K562 (cell line): Measurements from ENCODE around the gene MAML1. TPM values are rescaled to one million over a fixed set of nuclear protein-coding genes. Genes with fewer than 3 reads are reported as not detected.

Source experiments
- ATAC-seq: fragments of 200-7000 bp; cut with Tn5 transposase; 3 replicates; pipeline ENCODE4 v1.9.1; 2020; ENCODE audit warnings: moderate library complexity
- BruUV-seq: library from RNA; stranded (reverse); fragments of 400-500 nt; replicated peaks from 2 replicates; lab custom pipeline; 2021; lab: Mats Ljungman, UMichigan
- CTCF ChIA-PET: fragments of 300-600 bp; formaldehyde crosslinking; extraction: SDS; loops from one replicate; lab custom pipeline; 2021; ENCODE audit warnings: low intra/inter-chr PET ratio; lab: Yijun Ruan, JAX
- POLR2A ChIA-PET: fragments of 300-600, 350-650 bp; sonication (Branson Sonifier 250); formaldehyde crosslinking; extraction: SDS; loops from one replicate; lab custom pipeline; 2021; ENCODE audit warnings: antibody characterized with exemption, inconsistent platforms; lab: Yijun Ruan, JAX
- DNase-seq, 4 experiments: peaks; one replicate each; pipeline versions ENCODE4 v3.0.0 to v3.0.0-alpha.2; 2011 to 2018; ENCODE audit warnings: low spot score in 3 of 4, mixed read lengths in 3 of 4; ENCODE audit errors: extremely low read depth in 1 of 4
- FAIRE-seq: peaks from 2 replicates; lab custom pipeline; 2011; peaks lifted over from hg19 to GRCh38; lab: Jason Lieb, UNC
- H2AFZ ChIP-seq: 2 replicates; pipeline ENCODE4 v1.6.0; 2011; ENCODE audit warnings: low read depth, low read length, control low read depth, inconsistent platforms
- H3K27ac ChIP-seq: fragments of 200-600 bp; 3 replicates; pipeline ENCODE4 v1.8.0; 2011; ENCODE audit warnings: low read depth, mild to moderate bottlenecking, control low read depth, inconsistent platforms, low read length, moderate library complexity, mixed read lengths; ENCODE audit errors: extremely low read depth
- H3K27me3 ChIP-seq, 2 experiments: fragments of 300-600 bp in 1 of 2; 2 replicates in 1 of 2; 3 replicates in 1 of 2; pipeline versions ENCODE4 v1.6.0 to v1.8.0; 2011; ENCODE audit warnings: inconsistent platforms in 2 of 2, low read length in 2 of 2, mild to moderate bottlenecking in 1 of 2, mixed read lengths in 1 of 2, moderate library complexity in 1 of 2; ENCODE audit not compliant: control insufficient read depth in 2 of 2, insufficient read depth in 2 of 2
- H3K36me3 ChIP-seq: fragments of 300-600 bp; 3 replicates; pipeline ENCODE4 v1.8.0; 2011; ENCODE audit warnings: mild to moderate bottlenecking, low read length, inconsistent platforms; ENCODE audit not compliant: control insufficient read depth, insufficient read depth
- H3K4me1 ChIP-seq, 2 experiments: fragments of 200-600 bp in 1 of 2; replicated peaks in 1 of 2; 2 replicates in 1 of 2; 3 replicates in 1 of 2; pipeline versions ENCODE4 v1.5.1 to v1.8.0; 2011; ENCODE audit warnings: inconsistent platforms in 2 of 2, low read length in 2 of 2, mild to moderate bottlenecking in 1 of 2, mixed read lengths in 1 of 2, moderate library complexity in 1 of 2; ENCODE audit not compliant: control insufficient read depth in 2 of 2, insufficient read depth in 2 of 2
- H3K4me2 ChIP-seq: 2 replicates; pipeline ENCODE4 v1.6.1; 2011; ENCODE audit warnings: low read length, control low read depth, inconsistent platforms, mixed read lengths; ENCODE audit not compliant: insufficient read depth
- H3K4me3 ChIP-seq: fragments of 200-600 bp; sonication (generic), shearing (Covaris generic); 2 replicates; pipeline ENCODE4 v1.5.1; 2016; ENCODE audit warnings: control low read depth, inconsistent platforms
- H3K79me2 ChIP-seq: fragments of 200-600 bp; 3 replicates; pipeline ENCODE4 v1.8.0; 2011; ENCODE audit warnings: low read length, inconsistent platforms; ENCODE audit not compliant: control insufficient read depth, insufficient read depth
- H3K9ac ChIP-seq, 2 experiments: 2 replicates each; pipeline versions ENCODE4 v1.6.0 to v1.6.1; 2011; ENCODE audit warnings: low read depth in 2 of 2, low read length in 2 of 2, control low read depth in 1 of 2, inconsistent platforms in 1 of 2, mild to moderate bottlenecking in 1 of 2, mixed read lengths in 1 of 2; ENCODE audit not compliant: insufficient read depth in 1 of 2
- H3K9me1 ChIP-seq: one replicate; pipeline ENCODE4 v1.6.0; 2011; ENCODE audit warnings: inconsistent platforms, mild to moderate bottlenecking, low read length, moderate library complexity; ENCODE audit not compliant: control insufficient read depth, insufficient read depth
- H3K9me3 ChIP-seq: replicated peaks from 2 replicates; pipeline ENCODE4 v1.5.1; 2011; ENCODE audit warnings: low read depth, low read length, inconsistent platforms; ENCODE audit not compliant: control insufficient read depth, insufficient read depth
- H4K20me1 ChIP-seq: replicated peaks from 2 replicates; pipeline ENCODE4 v1.6.1; 2011; ENCODE audit warnings: low read length, inconsistent platforms, mixed read lengths; ENCODE audit not compliant: control insufficient read depth, insufficient read depth
- BHLHE40 ChIP-seq: IDR thresholded peaks from 2 replicates; pipeline ENCODE4 v1.6.1; 2011; ENCODE audit warnings: low read length, improper control_type of control experiment
- COPS2 ChIP-seq: fragments of 450-650 bp; conservative IDR thresholded peaks from 2 replicates; pipeline ENCODE4 v1.6.1; 2016; ENCODE audit warnings: mild to moderate bottlenecking, moderate library complexity
- ELK1 ChIP-seq: sonication (generic); formaldehyde crosslinking; IDR thresholded peaks from 2 replicates; pipeline ENCODE4 v1.8.1; 2022; ENCODE audit warnings: missing genetic modification reagents
- ETS1 ChIP-seq: conservative IDR thresholded peaks from 2 replicates; pipeline ENCODE4 v1.6.1; 2011; ENCODE audit warnings: low read depth, mild to moderate bottlenecking, low read length; ENCODE audit not compliant: control insufficient read depth
- FOSL1 ChIP-seq: fragments of 200-800 bp; sonication (Bioruptor generic); conservative IDR thresholded peaks from 2 replicates; pipeline ENCODE4 v1.6.1; 2016; ENCODE audit warnings: missing genetic modification characterization, missing compliant biosample characterization
- GABPA ChIP-seq: fragments of 200-800 bp; sonication (Bioruptor generic); conservative IDR thresholded peaks from 2 replicates; pipeline ENCODE4 v1.6.1; 2016; ENCODE audit warnings: low read depth, missing genetic modification characterization, missing compliant biosample characterization
- HNRNPL ChIP-seq: fragments of 200-400 bp; formaldehyde crosslinking; IDR thresholded peaks from 2 replicates; pipeline ENCODE4 v1.6.1; 2017; ENCODE audit warnings: low read depth, mild to moderate bottlenecking, low read length
- MCM5 ChIP-seq: fragments of 450-650 bp; IDR thresholded peaks from 2 replicates; pipeline ENCODE4 v1.6.1; 2016; ENCODE audit warnings: low read depth
- MITF ChIP-seq: IDR thresholded peaks from 2 replicates; pipeline ENCODE4 v1.6.1; 2014; ENCODE audit warnings: antibody characterized with exemption
- MTA2 ChIP-seq: fragments of 450-650 bp; IDR thresholded peaks from 2 replicates; pipeline ENCODE4 v1.6.1; 2016; ENCODE audit warnings: low read depth
- NR2C1 ChIP-seq, 2 experiments: fragments of 450-650 bp; IDR thresholded peaks; 2 replicates each; pipeline ENCODE4 v1.6.1; 2017; ENCODE audit warnings: mild to moderate bottlenecking in 2 of 2, antibody characterized with exemption in 1 of 2, inconsistent platforms in 1 of 2, missing compliant biosample characterization in 1 of 2, missing genetic modification characterization in 1 of 2
- PKNOX1 ChIP-seq: fragments of 450-650 bp; IDR thresholded peaks from 2 replicates; pipeline ENCODE4 v1.6.1; 2016
- ZNF41 ChIP-seq: fragments of 250-450 bp; sonication (Bioruptor Pico); conservative IDR thresholded peaks from 2 replicates; pipeline ENCODE4 v1.4.0; 2020; ENCODE audit warnings: mild to moderate bottlenecking
- ZNF717 ChIP-seq: fragments of 250-450 bp; sonication (Bioruptor Pico); IDR thresholded peaks from 2 replicates; pipeline ENCODE4 v1.5.0; 2021
- WGBS: fragments of 100-300 bp; shearing (Covaris generic); methylation state at CpG from one replicate; pipeline ENCODE4 v1.1.6; 2016; ENCODE audit warnings: low coverage, mixed read lengths; ENCODE audit not compliant: insufficient coverage; ENCODE audit errors: missing lambda C conversion rate; 5-methylcytosine and 5-hydroxymethylcytosine counted together
- in situ Hi-C: fragments of 300-500 bp; cut with MboI; formaldehyde crosslinking; loops from 4 replicates; pipeline ENCODE4 v1.15.0; 2018; ENCODE audit warnings: inconsistent platforms, mixed read lengths
- intact Hi-C: fragments of 100-400 bp; cut with micrococcal nuclease; formaldehyde crosslinking; loops from 2 replicates; pipeline ENCODE4 v1.14.2; 2022
- polyA plus RNA-seq, 8 experiments: library from polyadenylated mRNA; depleted of rRNA in 4 of 8; stranded (reverse) in 5 of 8; unstranded in 3 of 8; fragments of >200 nt; fragmentation: Nextera tagmentation in 2 of 8; fragmentation: Illumina TruSeq in 1 of 8; extraction: Ambion mirVana in 2 of 8; extraction: Trizol in 1 of 8; gene quantifications; 2 replicates each; pipeline versions ENCODE4 v1.2.1 to v1.2.3, GENCODE V29; 2011 to 2014; ENCODE audit warnings: inconsistent platforms in 1 of 8, missing spikeins in 1 of 8
- total RNA-seq, 7 experiments: library from RNA; depleted of rRNA in 6 of 7; stranded (reverse); fragments of >200 nt in 6 of 7; fragmentation: Illumina TruSeq in 2 of 7; extraction: Trizol in 2 of 7; gene quantifications; 2 replicates each; pipeline versions ENCODE4 v1.2.1 to v1.2.3, GENCODE V29; 2011 to 2021; ENCODE audit warnings: low replicate concordance in 1 of 7

MAML1 gene
- total and polyA plus RNA-seq, 9 of the 15 experiments (the other 6 are each of a cell fraction or from before 2014, with no cell fraction given): 0.32 to 18.4 (median 7.0) TPM

GRCh38 chr5:179818746-179819295 lies 86.2 kb downstream of the MAML1 start:
- peak; percentile 83 to 95 (median 88) for DNase-seq
- H3K4me2 ChIP-seq: peak overlapping the region; percentile 73
- intact Hi-C loops (loop anchor here (2.0 kb wide), 1 partner anchor 14 kb away; no protein-coding TSS in a partner anchor), in situ Hi-C loops (no loop called here)
- peaks cover 25% of the 10 kb centered on the region for H4K20me1 ChIP-seq
- no peaks in the 10 kb centered on the region for H3K9me3 ChIP-seq
- H3K4me3 ChIP-seq: peak overlapping the region; percentile 28; the same call in 1 of the 2 replicates
- WGBS: 0% methylated on average over 23 of the region's 35 CpGs
- POLR2A ChIA-PET: interaction anchor here (0.8 to 2.2 kb wide), 5 partner anchors 10 to 53 kb away, joined by 3 to 18 read pairs (median 9); partner anchors contain the start of gene MGAT4B
- H3K4me1 ChIP-seq: peaks cover 37 to 76% of the 10 kb centered on the region in 2 experiments
- peaks cover 48% of the 10 kb centered on the region; the same call in 2 of the 3 replicates for H3K36me3 ChIP-seq
- peak overlapping the region; percentile 98 for H3K27ac ChIP-seq
- peaks cover 12% of the 10 kb centered on the region for H3K9me1 ChIP-seq
- FAIRE-seq: peak; percentile 72
- peak overlapping the region; percentile 80 for H2AFZ ChIP-seq
- BruUV-seq: no TSS peak
- ATAC-seq: peak; percentile 64
- CTCF ChIA-PET: no interaction called here
- peaks cover 69% of the 10 kb centered on the region for H3K79me2 ChIP-seq
- peak overlapping the region; percentile 96 to 97 for H3K9ac ChIP-seq
- H3K27me3 ChIP-seq: no peaks in the 10 kb centered on the region
- TF ChIP-seq HNRNPL (no peak), COPS2 (no peak), ZNF717 (no peak), ELK1 (CRISPR knock-in tag) (no peak), ETS1 (no peak), GABPA (tag) (peak; percentile 52), PKNOX1 (no peak), BHLHE40 (peak; percentile 60), FOSL1 (tag) (peak; percentile 98), MITF (peak; percentile 100), ZNF41 (CRISPR knock-in tag) (no peak), MCM5 (no peak), MTA2 (peak; percentile 48; the same call in 1 of the 2 replicates), NR2C1 (IDR thresholded peaks at IDR 0.05) (peak; percentile 94), NR2C1 (tag; IDR thresholded peaks at IDR 0.05) (peak; percentile 96)
